PC-3 (cell line): ENCODE results near the gene SLC7A1. TPM values are rescaled to one million over a fixed set of nuclear protein-coding genes. Genes with fewer than 3 reads are reported as not detected.

Source experiments
- ATAC-seq: fragments of 200-7000 bp; cut with Tn5 transposase; 2 replicates; pipeline ENCODE4 v1.9.1; 2020; ENCODE audit warnings: mild to moderate bottlenecking, moderate library complexity
- BruUV-seq: library from RNA; stranded (reverse); fragments of 400-500 nt; replicated peaks from 2 replicates; lab custom pipeline; 2021; lab: Mats Ljungman, UMichigan
- CTCF ChIA-PET: fragments of 300-600 bp; sonication (Branson Sonifier 250); formaldehyde crosslinking; loops from one replicate; lab custom pipeline; 2022; ENCODE audit warnings: antibody characterized with exemption; lab: Charles Lee
- POLR2A ChIA-PET: fragments of 300-600 bp; sonication (Branson Sonifier 250); formaldehyde crosslinking; loops from one replicate; lab custom pipeline; 2022; ENCODE audit warnings: antibody characterized with exemption; ENCODE audit not compliant: unreplicated experiment; lab: Charles Lee
- DNase-seq: peaks from one replicate; pipeline ENCODE4 v3.0.0-alpha.2; 2015
- H2AFZ ChIP-seq: fragments of 300-600 bp; sonication (generic); 2 replicates; pipeline ENCODE4 v1.6.0; 2016; ENCODE audit warnings: antibody characterized with exemption, low read length
- H3F3A ChIP-seq: fragments of 300-600 bp; sonication (generic); one replicate; pipeline ENCODE4 v1.6.0; 2017; ENCODE audit warnings: antibody characterized with exemption, low read length, control low read depth, mild to moderate bottlenecking; ENCODE audit not compliant: unreplicated experiment
- H3K27ac ChIP-seq: fragments of 300-600 bp; sonication (generic); 2 replicates; pipeline ENCODE4 v1.5.1; 2016; ENCODE audit warnings: mild to moderate bottlenecking, low read length
- H3K27me3 ChIP-seq: fragments of 300-600 bp; sonication (generic); 2 replicates; pipeline ENCODE4 v1.6.1; 2016; ENCODE audit warnings: low read length, mixed read lengths
- H3K36me3 ChIP-seq: fragments of 300-600 bp; sonication (generic); 2 replicates; pipeline ENCODE4 v1.6.1; 2016; ENCODE audit warnings: low read depth, mixed run types, low read length, mixed read lengths
- H3K4me1 ChIP-seq: fragments of 300-600 bp; sonication (generic); 2 replicates; pipeline ENCODE4 v1.5.1; 2016; ENCODE audit warnings: low read length; ENCODE audit not compliant: insufficient read depth
- H3K4me2 ChIP-seq: fragments of 300-600 bp; sonication (generic); 2 replicates; pipeline ENCODE4 v1.6.0; 2016; ENCODE audit warnings: low read length
- H3K4me3 ChIP-seq: fragments of 300-600 bp; sonication (generic); 2 replicates; pipeline ENCODE4 v1.5.1; 2016; ENCODE audit warnings: mild to moderate bottlenecking, low read length, mixed read lengths
- H3K79me2 ChIP-seq: fragments of 300-600 bp; sonication (generic); 2 replicates; pipeline ENCODE4 v1.6.1; 2017; ENCODE audit warnings: low read length, mixed read lengths
- H3K9ac ChIP-seq: fragments of 300-600 bp; sonication (generic); 2 replicates; pipeline ENCODE4 v1.6.0; 2016; ENCODE audit warnings: mild to moderate bottlenecking, low read length
- H3K9me2 ChIP-seq: fragments of 300-600 bp; sonication (generic); replicated peaks from 2 replicates; pipeline ENCODE4 v1.6.1; 2016; ENCODE audit warnings: mixed run types, low read length, mixed read lengths
- H3K9me3 ChIP-seq: fragments of 300-600 bp; sonication (generic); 2 replicates; pipeline ENCODE4 v1.6.1; 2016; ENCODE audit warnings: low read length, mixed read lengths
- H4K20me1 ChIP-seq: fragments of 300-600 bp; sonication (generic); 2 replicates; pipeline ENCODE4 v1.6.1; 2016; ENCODE audit warnings: low read length, mixed read lengths
- CTCF ChIP-seq: fragments of 300-600 bp; sonication (generic); conservative IDR thresholded peaks from 2 replicates; pipeline ENCODE4 v1.5.1; 2017; ENCODE audit warnings: antibody characterized with exemption, low read depth, mild to moderate bottlenecking, low read length
- EZH2 ChIP-seq: fragments of 300-600 bp; sonication (generic); IDR thresholded peaks from one replicate; pipeline ENCODE4 v1.6.1; 2017; ENCODE audit warnings: antibody characterized with exemption, mild to moderate bottlenecking, low read length; ENCODE audit not compliant: unreplicated experiment
- EZH2phosphoT487 ChIP-seq: fragments of 300-600 bp; sonication (generic); IDR thresholded peaks from 2 replicates; pipeline ENCODE4 v1.6.1; 2018; ENCODE audit warnings: mild to moderate bottlenecking, antibody characterized with exemption, low read length, borderline replicate concordance
- intact Hi-C: fragments of 100-400 bp; cut with micrococcal nuclease; formaldehyde crosslinking; loops from 2 replicates; pipeline ENCODE4 v1.9.0; 2023
- total RNA-seq: library from RNA; depleted of rRNA; stranded (reverse); fragments of >200 nt; gene quantifications from 2 replicates; pipeline ENCODE4 v1.2.3, GENCODE V29; 2014

SLC7A1 gene
- total RNA-seq, 1 experiment from 2014 or later: 19.5 TPM

- Histone ChIP-seq H3K4me2 (no peak overlapping the region), H3K36me3 (no peaks in the 10 kb centered on the region), H3F3A (no peaks in the 10 kb centered on the region), H3K27me3 (peaks cover 69% of the 10 kb centered on the region), H3K4me3 (no peak overlapping the region), H3K27ac (no peak overlapping the region), H2AFZ (no peak overlapping the region), H3K9ac (no peak overlapping the region), H4K20me1 (no peaks in the 10 kb centered on the region), H3K9me3 (no peaks in the 10 kb centered on the region), H3K79me2 (no peaks in the 10 kb centered on the region), H3K9me2 (no peaks in the 10 kb centered on the region), H3K4me1 (no peaks in the 10 kb centered on the region)
- intact Hi-C loops: no loop called here
- CTCF ChIA-PET: no interaction called here
- no peak for DNase-seq
- POLR2A ChIA-PET: no interaction called here
- ATAC-seq: no peak
- BruUV-seq: no TSS peak
- TF ChIP-seq EZH2: no peak
- no peak for TF ChIP-seq EZH2phosphoT487
- TF ChIP-seq CTCF: no peak
Measured at GRCh38 chr13:29605860-29606526, 10.5 kb upstream of the SLC7A1 start.

GRCh38 chr13:29598321-29598720 is 2.8 kb upstream of the SLC7A1 start:
- POLR2A ChIA-PET: no interaction called here
- no TSS peak for BruUV-seq

More at GRCh38 chr13:29598321-29598720, 2.8 kb upstream of the SLC7A1 start:
- TF ChIP-seq CTCF (no peak), EZH2phosphoT487 (no peak), EZH2 (no peak)
- DNase-seq: no peak
- Histone ChIP-seq H3K4me2 (no peak overlapping the region), H3K9me3 (no peaks in the 10 kb centered on the region), H3K27me3 (peaks cover 19% of the 10 kb centered on the region), H3K4me1 (peaks cover 9% of the 10 kb centered on the region; the same call in 1 of the 2 replicates), H3F3A (no peaks in the 10 kb centered on the region), H3K79me2 (peaks cover 20% of the 10 kb centered on the region), H3K4me3 (no peak overlapping the region), H4K20me1 (peaks cover 4% of the 10 kb centered on the region; the same call in 1 of the 2 replicates), H3K9ac (no peak overlapping the region), H3K36me3 (no peaks in the 10 kb centered on the region), H3K27ac (no peak overlapping the region), H2AFZ (no peak overlapping the region), H3K9me2 (no peaks in the 10 kb centered on the region)
- CTCF ChIA-PET: no interaction called here
- intact Hi-C loops: no loop called here
- no peak for ATAC-seq
